Cardiac fibroblast (primary cell): ENCODE results near the gene PAPPA2.
"Not testable (repeated sequence)": the region's sequence is repeated elsewhere in the genome, so short reads cannot be mapped to it uniquely, and the experiment has no call there.

Source experiments
- DNase-seq, 2 donors: peaks; one replicate each; pipeline versions ENCODE4 v3.0.0 to v3.0.0-alpha.2; 2010; ENCODE audit warnings: low read depth in 2 of 2
- H3K4me3 ChIP-seq, 2 donors: replicated peaks in 1 of 2; 1 replicate in 1 of 2; 2 replicates in 1 of 2; pipeline ENCODE4 v1.5.1; 2011; ENCODE audit warnings: low read depth in 2 of 2, low read length in 2 of 2, mild to moderate bottlenecking in 2 of 2, moderate library complexity in 1 of 2
- CTCF ChIP-seq: IDR thresholded peaks from one replicate; pipeline ENCODE4 v1.5.1; 2011; ENCODE audit warnings: low read depth, mild to moderate bottlenecking, low read length, inconsistent platforms

Gene PAPPA2

GRCh38 chr1:176742322-176742721 lies 279.3 kb downstream of the PAPPA2 start:
- no peak overlapping the region for H3K4me3 ChIP-seq
- DNase-seq, result no peak
- TF ChIP-seq CTCF, result no peak

- DNase-seq, result no peak
- TF ChIP-seq CTCF, result no peak
- H3K4me3 ChIP-seq, result no peak overlapping the region
Measured at GRCh38 chr1:176744142-176744541, 281.2 kb downstream of the PAPPA2 start.

GRCh38 chr1:176745945-176746344 lies 283.0 kb downstream of the PAPPA2 start:
- TF ChIP-seq CTCF, result no peak
- peak in 1 of 2 donors; percentile 1 for DNase-seq
- H3K4me3 ChIP-seq, result no peak overlapping the region

GRCh38 chr1:176752505-176752904 lies 289.5 kb downstream of the PAPPA2 start:
- DNase-seq, result no peak
- H3K4me3 ChIP-seq, result no peak overlapping the region

GRCh38 chr1:176754676-176755075 lies 291.7 kb downstream of the PAPPA2 start:
- no peak for TF ChIP-seq CTCF
- no peak overlapping the region for H3K4me3 ChIP-seq
- no peak for DNase-seq

More at GRCh38 chr1:176752505-176752904, 289.5 kb downstream of the PAPPA2 start:
- no peak for TF ChIP-seq CTCF

GRCh38 chr1:176756817-176757216 lies 293.8 kb downstream of the PAPPA2 start:
- H3K4me3 ChIP-seq, DNase-seq: not testable (repeated sequence)

GRCh38 chr1:176765608-176766007 lies 302.6 kb downstream of the PAPPA2 start:
- TF ChIP-seq CTCF, result no peak
- no peak for DNase-seq
- H3K4me3 ChIP-seq, result no peak overlapping the region
